GM12864 (cell line): ENCODE results near the gene GPR158.

Source experiments
- DNase-seq: peaks from one replicate; pipeline ENCODE4 v3.0.0-alpha.2; 2011; ENCODE audit warnings: low read depth
- H3K4me3 ChIP-seq: 2 replicates; pipeline ENCODE4 v1.5.1; 2011; ENCODE audit warnings: mild to moderate bottlenecking, low read depth, low read length, control low read depth
- CTCF ChIP-seq: IDR thresholded peaks from 2 replicates; pipeline ENCODE4 v1.5.1; 2011; ENCODE audit warnings: low read depth, mild to moderate bottlenecking, moderate library complexity, low read length, control low read depth, inconsistent platforms; ENCODE audit errors: missing control alignments

Gene GPR158

GRCh38 chr10:25425776-25426175, 251.0 kb downstream of the GPR158 start:
- no peak overlapping the region for H3K4me3 ChIP-seq
- no peak for DNase-seq
- no peak for TF ChIP-seq CTCF

GRCh38 chr10:25436431-25436830, 261.6 kb downstream of the GPR158 start:
- TF ChIP-seq CTCF = no peak
- no peak overlapping the region for H3K4me3 ChIP-seq
- no peak for DNase-seq

- no peak overlapping the region for H3K4me3 ChIP-seq
- no peak for DNase-seq
- no peak for TF ChIP-seq CTCF
These were observed 266.5 kb downstream of the GPR158 start for GRCh38 chr10:25441270-25441669.

GRCh38 chr10:25444266-25444665, 269.5 kb downstream of the GPR158 start:
- H3K4me3 ChIP-seq = no peak overlapping the region
- no peak for DNase-seq
- TF ChIP-seq CTCF = no peak

- no peak overlapping the region for H3K4me3 ChIP-seq
- DNase-seq = no peak
- no peak for TF ChIP-seq CTCF
These were observed 276.6 kb downstream of the GPR158 start for GRCh38 chr10:25451401-25451800.

GRCh38 chr10:25453619-25454018, 278.8 kb downstream of the GPR158 start:
- no peak for DNase-seq
- no peak overlapping the region for H3K4me3 ChIP-seq
- no peak for TF ChIP-seq CTCF

- no peak for DNase-seq
- TF ChIP-seq CTCF = no peak
- H3K4me3 ChIP-seq = no peak overlapping the region
These were observed 281.3 kb downstream of the GPR158 start for GRCh38 chr10:25455980-25456567.
